ENCODE results near the gene CSF2.

CSF2 gene

DNA sequence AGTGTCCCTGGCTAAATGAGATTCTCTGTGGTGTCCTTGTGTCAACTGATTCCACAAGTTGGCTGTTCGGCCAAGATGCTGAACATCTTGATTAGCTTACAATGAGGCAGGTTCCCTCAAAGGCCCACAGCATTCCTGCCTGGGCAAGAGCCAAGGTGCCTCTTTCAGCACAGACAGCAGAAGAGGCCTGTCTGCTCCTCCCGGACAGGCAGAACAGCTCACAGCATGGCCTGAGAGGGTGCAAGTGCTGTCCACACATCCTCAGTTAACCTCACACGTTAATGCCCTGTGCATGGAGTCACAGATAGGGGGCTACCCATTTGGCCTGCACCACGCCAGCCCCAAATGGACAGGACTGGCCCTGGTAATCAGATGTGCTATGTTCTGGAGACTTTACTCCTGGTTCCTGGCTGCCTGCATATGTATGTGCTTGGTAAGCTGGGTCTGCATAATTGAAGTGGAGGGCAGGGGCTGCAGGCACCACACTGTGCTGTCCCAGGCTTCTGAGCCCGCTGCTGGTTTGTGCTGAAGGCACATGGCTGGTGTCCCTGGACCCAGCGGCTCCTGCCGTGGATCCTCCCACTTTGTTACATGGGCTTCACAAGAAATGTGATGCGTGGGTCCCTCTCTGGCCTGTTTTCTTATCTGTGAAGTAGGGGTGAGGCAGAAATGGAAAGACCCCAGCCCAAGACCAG is 8.9 kb downstream of the CSF2 start:
- no peak overlapping the region for H3K27ac ChIP-seq (replicated peaks)
- no peaks in the 10 kb centered on the region for H3K27me3 ChIP-seq (ENCODE audit: insufficient read depth, poor library complexity, severe bottlenecking)
- no peak for DNase-seq (ENCODE audit: low read depth in 1 of 2, low spot score in 1 of 2)
- TF ChIP-seq REST (IDR thresholded peaks at IDR 0.05; ENCODE audit: insufficient replicate concordance, low read depth) (no peak), POLR2AphosphoS5 (IDR thresholded peaks at IDR 0.05; ENCODE audit: low read depth) (no peak), SPI1 (IDR thresholded peaks at IDR 0.05; ENCODE audit: borderline replicate concordance, low read depth) (no peak), GABPA (IDR thresholded peaks at IDR 0.05; ENCODE audit: low read depth) (no peak), CTCF (IDR thresholded peaks at IDR 0.05; ENCODE audit: insufficient read depth, low read length) (no peak)
- H3K4me3 ChIP-seq (replicated peaks; ENCODE audit: insufficient read depth, low read length), result no peak overlapping the region

GRCh38 chr5:132083071-132083678 is 9.6 kb downstream of the CSF2 start:
- no peak for DNase-seq (ENCODE audit: low read depth in 1 of 2, low spot score in 1 of 2)
- no peak for TF ChIP-seq SPI1 (IDR thresholded peaks at IDR 0.05; ENCODE audit: borderline replicate concordance, low read depth)
- no peak for TF ChIP-seq POLR2AphosphoS5 (IDR thresholded peaks at IDR 0.05; ENCODE audit: low read depth)
- no peak for TF ChIP-seq CTCF (IDR thresholded peaks at IDR 0.05; ENCODE audit: insufficient read depth, low read length)
- no peak for TF ChIP-seq GABPA (IDR thresholded peaks at IDR 0.05; ENCODE audit: low read depth)
- TF ChIP-seq REST (IDR thresholded peaks at IDR 0.05; ENCODE audit: insufficient replicate concordance, low read depth), result no peak
- no peaks in the 10 kb centered on the region for H3K27me3 ChIP-seq (ENCODE audit: insufficient read depth, poor library complexity, severe bottlenecking)
- H3K27ac ChIP-seq (replicated peaks), result no peak overlapping the region
- H3K4me3 ChIP-seq (replicated peaks; ENCODE audit: insufficient read depth, low read length), result no peak overlapping the region

DNA sequence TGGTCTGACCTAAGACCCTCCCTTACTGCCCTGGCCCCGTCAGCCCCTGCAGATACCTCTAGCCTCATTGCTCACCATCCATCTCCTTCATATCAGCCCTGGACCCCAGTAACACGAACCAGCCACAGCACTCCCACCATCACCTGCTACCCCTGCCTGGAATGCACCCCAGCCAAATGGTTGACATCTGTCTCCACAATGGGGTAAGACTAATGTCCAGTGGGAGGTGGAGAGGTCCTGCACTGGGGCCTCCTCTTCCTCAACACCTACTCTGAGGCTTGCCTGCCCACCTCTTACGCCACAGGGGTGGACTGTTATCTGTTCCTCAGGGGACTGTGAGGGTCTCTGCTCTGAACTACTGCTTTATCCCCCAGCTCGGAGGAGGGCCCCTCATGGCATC is 12.1 kb downstream of the CSF2 start:
- no peak overlapping the region for H3K4me3 ChIP-seq (replicated peaks; ENCODE audit: insufficient read depth, low read length)
- no peak for DNase-seq (ENCODE audit: low read depth in 1 of 2, low spot score in 1 of 2)
- H3K27me3 ChIP-seq (ENCODE audit: insufficient read depth, poor library complexity, severe bottlenecking), result no peaks in the 10 kb centered on the region
- no peak for TF ChIP-seq GABPA (IDR thresholded peaks at IDR 0.05; ENCODE audit: low read depth)
- TF ChIP-seq REST (IDR thresholded peaks at IDR 0.05; ENCODE audit: insufficient replicate concordance, low read depth), result no peak
- TF ChIP-seq POLR2AphosphoS5 (IDR thresholded peaks at IDR 0.05; ENCODE audit: low read depth), result no peak
- no peak for TF ChIP-seq SPI1 (IDR thresholded peaks at IDR 0.05; ENCODE audit: borderline replicate concordance, low read depth)
- TF ChIP-seq CTCF (IDR thresholded peaks at IDR 0.05; ENCODE audit: insufficient read depth, low read length), result no peak
- no peak overlapping the region for H3K27ac ChIP-seq (replicated peaks)

Data from HL-60 (cell line).